ENCODE measurements around the gene SLC25A12. TPM values are rescaled to one million over a fixed set of nuclear protein-coding genes. Genes with fewer than 3 reads are reported as not detected.

SLC25A12 gene
- total and polyA plus RNA-seq, 2 of the 13 experiments (the other 11 are each of a cell fraction or from before 2014, with no cell fraction given), result 8.1 to 15.9 TPM

GRCh38 chr2:171807831-171808393 lies 86.1 kb downstream of the SLC25A12 start (continued):
- TF ChIP-seq GATAD2A (CRISPR knock-in tag; IDR thresholded peaks at IDR 0.05) (peak; percentile 82), E2F2 (CRISPR knock-in tag; IDR thresholded peaks at IDR 0.05; ENCODE audit: borderline replicate concordance) (no peak), POLR2AphosphoS5 (IDR thresholded peaks at IDR 0.05; ENCODE audit: low read depth, low read length) (no peak), ZNF235 (CRISPR knock-in tag; IDR thresholded peaks at IDR 0.05; ENCODE audit: borderline replicate concordance) (no peak), ZNF557 (CRISPR knock-in tag; IDR thresholded peaks at IDR 0.05) (no peak), MXD4 (CRISPR knock-in tag; IDR thresholded peaks at IDR 0.05) (peak; percentile 38; the same call in 1 of the 2 replicates), RBAK (CRISPR knock-in tag; IDR thresholded peaks at IDR 0.05) (no peak), SETDB1 (CRISPR knock-in tag; IDR thresholded peaks at IDR 0.05; ENCODE audit: borderline replicate concordance) (no peak), ZNF484 (CRISPR knock-in tag; IDR thresholded peaks at IDR 0.05; ENCODE audit: borderline replicate concordance, low read depth) (no peak), CREBL2 (CRISPR knock-in tag; IDR thresholded peaks at IDR 0.05; ENCODE audit: borderline replicate concordance) (no peak), MIER2 (CRISPR knock-in tag; IDR thresholded peaks at IDR 0.05) (no peak), ZNF780A (CRISPR knock-in tag; IDR thresholded peaks at IDR 0.05) (no peak), ZNF234 (CRISPR knock-in tag; conservative IDR thresholded peaks at IDR 0.05) (no peak), ZNF30 (CRISPR knock-in tag; IDR thresholded peaks at IDR 0.05) (no peak), NR2F1 (CRISPR knock-in tag; IDR thresholded peaks at IDR 0.05) (peak; percentile 86 to 94), PHF5A (CRISPR knock-in tag; IDR thresholded peaks at IDR 0.05; ENCODE audit: low read depth, unreplicated experiment) (no peak), ZNF317 (CRISPR knock-in tag; IDR thresholded peaks at IDR 0.05) (no peak), GTF3A (CRISPR knock-in tag; conservative IDR thresholded peaks at IDR 0.05) (no peak), ZNF33A (CRISPR knock-in tag; IDR thresholded peaks at IDR 0.05; ENCODE audit: borderline replicate concordance) (no peak), REL (CRISPR knock-in tag; conservative IDR thresholded peaks at IDR 0.05) (no peak), PCBP1 (IDR thresholded peaks at IDR 0.05; ENCODE audit: borderline replicate concordance, low read depth, low read length) (no peak), JDP2 (CRISPR knock-in tag; IDR thresholded peaks at IDR 0.05; ENCODE audit: borderline replicate concordance) (no peak), POLR2A (IDR thresholded peaks at IDR 0.05; ENCODE audit: insufficient read depth in 1 of 2, low read depth in 2 of 2, low read length in 2 of 2) (no peak)
- TF ChIP-seq, protein P1, sequence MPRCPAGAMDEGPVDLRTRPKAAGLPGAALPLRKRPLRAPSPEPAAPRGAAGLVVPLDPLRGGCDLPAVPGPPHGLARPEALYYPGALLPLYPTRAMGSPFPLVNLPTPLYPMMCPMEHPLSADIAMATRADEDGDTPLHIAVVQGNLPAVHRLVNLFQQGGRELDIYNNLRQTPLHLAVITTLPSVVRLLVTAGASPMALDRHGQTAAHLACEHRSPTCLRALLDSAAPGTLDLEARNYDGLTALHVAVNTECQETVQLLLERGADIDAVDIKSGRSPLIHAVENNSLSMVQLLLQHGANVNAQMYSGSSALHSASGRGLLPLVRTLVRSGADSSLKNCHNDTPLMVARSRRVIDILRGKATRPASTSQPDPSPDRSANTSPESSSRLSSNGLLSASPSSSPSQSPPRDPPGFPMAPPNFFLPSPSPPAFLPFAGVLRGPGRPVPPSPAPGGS (CRISPR knock-in tag; IDR thresholded peaks at IDR 0.05), result no peak
- TF ChIP-seq, protein P2, sequence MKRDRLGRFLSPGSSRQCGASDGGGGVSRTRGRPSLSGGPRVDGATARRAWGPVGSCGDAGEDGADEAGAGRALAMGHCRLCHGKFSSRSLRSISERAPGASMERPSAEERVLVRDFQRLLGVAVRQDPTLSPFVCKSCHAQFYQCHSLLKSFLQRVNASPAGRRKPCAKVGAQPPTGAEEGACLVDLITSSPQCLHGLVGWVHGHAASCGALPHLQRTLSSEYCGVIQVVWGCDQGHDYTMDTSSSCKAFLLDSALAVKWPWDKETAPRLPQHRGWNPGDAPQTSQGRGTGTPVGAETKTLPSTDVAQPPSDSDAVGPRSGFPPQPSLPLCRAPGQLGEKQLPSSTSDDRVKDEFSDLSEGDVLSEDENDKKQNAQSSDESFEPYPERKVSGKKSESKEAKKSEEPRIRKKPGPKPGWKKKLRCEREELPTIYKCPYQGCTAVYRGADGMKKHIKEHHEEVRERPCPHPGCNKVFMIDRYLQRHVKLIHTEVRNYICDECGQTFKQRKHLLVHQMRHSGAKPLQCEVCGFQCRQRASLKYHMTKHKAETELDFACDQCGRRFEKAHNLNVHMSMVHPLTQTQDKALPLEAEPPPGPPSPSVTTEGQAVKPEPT (CRISPR knock-in tag; IDR thresholded peaks at IDR 0.05; ENCODE audit: low read depth), result no peak
